Adrenal gland (tissue), 5 donors: ENCODE data around the gene GET3.

ENCODE experiments used
- POLR2A ChIP-seq, 2 donors: fragments of 450-650 bp; IDR thresholded peaks; one replicate each; pipeline ENCODE4 v1.6.1; 2017; ENCODE audit warnings: antibody characterized with exemption in 2 of 2, mild to moderate bottlenecking in 2 of 2, moderate library complexity in 1 of 2
- TF ChIP-seq, protein P1 (sequence below), 6 experiments: fragments of 450-650 bp in 4 of 6; fragments of 200-600 bp in 2 of 6; sonication (generic) in 1 of 6; IDR thresholded peaks; 1 replicate in 5 of 6; 2 replicates in 1 of 6; pipeline versions ENCODE4 v1.5.1 to v1.8.0; 2016 to 2021; ENCODE audit warnings: antibody characterized with exemption in 6 of 6, mild to moderate bottlenecking in 2 of 6, moderate library complexity in 1 of 6
- donor health status: DM: no; HTN: no; CAD: no.

DNA sequence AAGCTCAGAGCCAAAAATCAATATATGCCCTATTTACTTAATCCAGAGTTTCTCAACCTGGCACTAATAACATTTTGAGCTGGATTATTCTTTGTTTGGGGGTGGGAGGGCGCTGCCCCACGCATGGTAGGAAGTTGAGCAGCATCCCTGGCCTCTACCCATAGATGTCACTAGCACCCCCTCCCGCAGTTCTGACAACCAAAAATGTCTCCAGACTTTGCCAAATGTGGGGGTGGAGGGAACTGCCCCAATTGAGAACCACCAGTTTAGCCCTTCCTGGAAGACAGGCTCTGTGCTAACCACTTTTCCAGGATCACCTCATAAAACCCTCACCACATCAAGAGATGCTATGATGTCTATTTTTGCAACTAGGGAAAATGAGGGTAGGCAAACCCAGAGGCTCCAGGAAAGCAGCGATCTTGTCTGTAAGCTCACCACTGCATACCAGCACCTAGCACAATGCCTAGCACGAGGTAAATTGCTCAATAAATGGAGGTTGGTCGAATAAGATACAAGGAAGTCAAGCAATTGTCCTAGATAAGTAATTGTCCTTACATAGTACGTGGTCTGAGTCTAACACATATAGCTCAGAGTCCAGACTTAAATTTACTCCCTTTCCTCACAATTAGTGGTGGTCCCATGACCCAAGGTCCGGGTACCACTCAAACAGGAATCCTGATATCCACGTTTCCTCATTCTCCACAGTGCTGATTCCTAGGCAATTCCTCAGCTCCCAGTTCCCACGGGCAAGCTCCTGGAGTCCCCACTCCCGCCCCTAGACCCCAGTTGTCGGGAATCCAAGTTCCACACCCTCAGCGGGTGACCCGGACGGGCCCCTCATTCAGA is 3.7 kb upstream of the GET3 start:
- TF ChIP-seq, protein P1, sequence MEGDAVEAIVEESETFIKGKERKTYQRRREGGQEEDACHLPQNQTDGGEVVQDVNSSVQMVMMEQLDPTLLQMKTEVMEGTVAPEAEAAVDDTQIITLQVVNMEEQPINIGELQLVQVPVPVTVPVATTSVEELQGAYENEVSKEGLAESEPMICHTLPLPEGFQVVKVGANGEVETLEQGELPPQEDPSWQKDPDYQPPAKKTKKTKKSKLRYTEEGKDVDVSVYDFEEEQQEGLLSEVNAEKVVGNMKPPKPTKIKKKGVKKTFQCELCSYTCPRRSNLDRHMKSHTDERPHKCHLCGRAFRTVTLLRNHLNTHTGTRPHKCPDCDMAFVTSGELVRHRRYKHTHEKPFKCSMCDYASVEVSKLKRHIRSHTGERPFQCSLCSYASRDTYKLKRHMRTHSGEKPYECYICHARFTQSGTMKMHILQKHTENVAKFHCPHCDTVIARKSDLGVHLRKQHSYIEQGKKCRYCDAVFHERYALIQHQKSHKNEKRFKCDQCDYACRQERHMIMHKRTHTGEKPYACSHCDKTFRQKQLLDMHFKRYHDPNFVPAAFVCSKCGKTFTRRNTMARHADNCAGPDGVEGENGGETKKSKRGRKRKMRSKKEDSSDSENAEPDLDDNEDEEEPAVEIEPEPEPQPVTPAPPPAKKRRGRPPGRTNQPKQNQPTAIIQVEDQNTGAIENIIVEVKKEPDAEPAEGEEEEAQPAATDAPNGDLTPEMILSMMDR (IDR thresholded peaks at IDR 0.05) = no peak
- no peak for TF ChIP-seq POLR2A (IDR thresholded peaks at IDR 0.05)
